Vagina (tissue), 2 donors: ENCODE data around the gene UBQLN1. TPM values are rescaled to one million over a fixed set of nuclear protein-coding genes. Genes with fewer than 3 reads are reported as not detected.
A peak's percentile ranks its signal among the peaks of the same experiment; 100 is the strongest.
"Not testable (repeated sequence)": the region's sequence is repeated elsewhere in the genome, so short reads cannot be mapped to it uniquely, and the experiment has no call there.

Experiments
- DNase-seq, 2 donors: peaks; one replicate each; pipeline ENCODE4 v3.0.0-alpha.2; 2017; ENCODE audit errors: extremely low spot score in 2 of 2
- H3K27ac ChIP-seq: fragments of 200-600 bp; sonication (generic); one replicate; pipeline ENCODE4 v1.5.1; 2019
- H3K27me3 ChIP-seq: fragments of 200-600 bp; sonication (generic); one replicate; pipeline ENCODE4 v1.5.1; 2019
- H3K36me3 ChIP-seq, 2 donors: fragments of 200-600 bp; sonication (generic); one replicate each; pipeline ENCODE4 v1.5.1; 2017 to 2019
- H3K4me1 ChIP-seq: fragments of 200-600 bp; sonication (generic); one replicate; pipeline ENCODE4 v1.5.1; 2019
- H3K4me3 ChIP-seq, 2 donors: fragments of 200-600 bp; sonication (generic); 1 replicate in 1 of 2; 2 replicates in 1 of 2; pipeline ENCODE4 v1.5.1; 2016 to 2019
- H3K9me3 ChIP-seq: fragments of 200-600 bp; sonication (generic); one replicate; pipeline ENCODE4 v1.5.1; 2019
- CTCF ChIP-seq, 3 experiments: fragments of 450-650 bp in 2 of 3; fragments of 200-600 bp in 1 of 3; sonication (generic) in 1 of 3; IDR thresholded peaks; one replicate each; pipeline ENCODE4 v1.5.1; 2017 to 2019; ENCODE audit warnings: antibody characterized with exemption in 3 of 3, mild to moderate bottlenecking in 2 of 3, moderate library complexity in 2 of 3
- POLR2A ChIP-seq, 2 donors: fragments of 450-650 bp; IDR thresholded peaks; one replicate each; pipeline ENCODE4 v1.6.1; 2017; ENCODE audit warnings: antibody characterized with exemption in 2 of 2, mild to moderate bottlenecking in 2 of 2, moderate library complexity in 2 of 2
- POLR2AphosphoS5 ChIP-seq, 2 donors: sonication (generic); formaldehyde crosslinking; IDR thresholded peaks; one replicate each; pipeline ENCODE4 v1.9.0; 2017; ENCODE audit warnings: antibody characterized with exemption in 2 of 2, mild to moderate bottlenecking in 2 of 2, low read depth in 1 of 2; ENCODE audit not compliant: insufficient read depth in 1 of 2
- intact Hi-C: fragments of 100-400 bp; cut with DNase I; formaldehyde crosslinking; loops from one replicate; pipeline ENCODE4 v1.15.1; 2023
- total RNA-seq: library from RNA; depleted of rRNA; stranded (reverse); fragments of >200 nt; gene quantifications from one replicate; pipeline ENCODE4 v1.2.3, GENCODE V29; 2016

UBQLN1 gene
- 90.8 TPM for total RNA-seq

- intact Hi-C loops: no loop called here
- peak; percentile 54 to 96 for TF ChIP-seq POLR2A (IDR thresholded peaks at IDR 0.05)
- TF ChIP-seq CTCF (IDR thresholded peaks at IDR 0.05): no peak
- TF ChIP-seq POLR2AphosphoS5 (IDR thresholded peaks at IDR 0.05; ENCODE audit: insufficient read depth in 1 of 2, low read depth in 1 of 2): peak; percentile 89 to 97
- Histone ChIP-seq H3K27me3 (no peaks in the 10 kb centered on the region), H3K9me3 (no peaks in the 10 kb centered on the region), H3K36me3 (no peaks in the 10 kb centered on the region), H3K4me3 (peak within 1 kb of the TSS; percentile 86 to 97), H3K4me1 (peaks cover 33% of the 10 kb centered on the region), H3K27ac (peak within 1 kb of the TSS; percentile 98)
- DNase-seq: peak in 1 of 2 donors; percentile 96
Measured at GRCh38 chr9:83707768-83708514, at the start of gene UBQLN1. Gene UBQLN1 (minus strand): TSS chr9:83707958. CDS start chr9:83707679, 279 bp downstream.

DNA sequence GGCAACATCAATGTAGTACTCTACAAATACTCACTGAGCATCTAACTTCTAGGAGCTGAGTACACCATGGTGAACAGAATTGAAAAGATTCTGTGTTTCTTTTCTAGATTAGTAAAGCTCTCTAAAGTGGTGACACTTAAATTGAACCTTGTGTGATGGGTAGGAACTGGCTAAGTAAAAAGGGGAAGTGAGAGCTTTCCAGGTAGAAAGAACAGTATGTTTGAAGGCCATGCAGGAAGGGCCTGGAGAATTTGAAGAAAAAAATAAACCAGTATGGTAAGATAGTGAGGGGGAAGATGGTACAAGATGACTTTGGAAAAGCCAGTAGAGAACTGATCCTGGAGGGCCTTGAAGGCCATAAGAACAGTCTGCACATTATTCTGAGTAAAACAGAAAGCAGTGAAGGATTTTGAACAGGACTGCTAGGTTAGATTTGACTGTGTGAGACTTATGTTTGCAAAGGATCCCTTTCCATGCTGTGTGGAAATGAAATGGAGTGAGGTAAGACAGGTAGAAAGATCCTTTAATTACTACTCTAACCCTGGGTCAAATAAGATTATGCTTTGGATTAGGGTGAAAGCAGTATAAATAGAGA, 46.7 kb upstream of the UBQLN1 start:
- H3K27ac ChIP-seq: no peak overlapping the region
- no peak for DNase-seq
- H3K27me3 ChIP-seq: no peaks in the 10 kb centered on the region
- no peak for TF ChIP-seq POLR2AphosphoS5 (IDR thresholded peaks at IDR 0.05; ENCODE audit: insufficient read depth in 1 of 2, low read depth in 1 of 2)
- TF ChIP-seq POLR2A (IDR thresholded peaks at IDR 0.05): no peak
- no peak for TF ChIP-seq CTCF (IDR thresholded peaks at IDR 0.05)
- H3K4me1 ChIP-seq: no peaks in the 10 kb centered on the region
- H3K4me3 ChIP-seq: no peak overlapping the region
- no peaks in the 10 kb centered on the region for H3K9me3 ChIP-seq
- no peaks in the 10 kb centered on the region for H3K36me3 ChIP-seq
- intact Hi-C loops: no loop called here

- intact Hi-C loops: no loop called here
- DNase-seq: no peak
- Histone ChIP-seq H3K9me3 (no peaks in the 10 kb centered on the region), H3K36me3 (no peaks in the 10 kb centered on the region), H3K4me1 (no peaks in the 10 kb centered on the region), H3K27ac (no peak overlapping the region), H3K27me3 (no peaks in the 10 kb centered on the region), H3K4me3 (no peak overlapping the region)
- no peak for TF ChIP-seq CTCF (IDR thresholded peaks at IDR 0.05)
- TF ChIP-seq POLR2A (IDR thresholded peaks at IDR 0.05): no peak
- TF ChIP-seq POLR2AphosphoS5 (IDR thresholded peaks at IDR 0.05; ENCODE audit: insufficient read depth in 1 of 2, low read depth in 1 of 2): no peak
Measured at GRCh38 chr9:83749706-83750105, 41.9 kb upstream of the UBQLN1 start.

- intact Hi-C loops: no loop called here
- no peak for TF ChIP-seq CTCF (IDR thresholded peaks at IDR 0.05)
- Histone ChIP-seq H3K4me3 (no peak overlapping the region), H3K9me3 (no peaks in the 10 kb centered on the region), H3K27me3 (no peaks in the 10 kb centered on the region), H3K36me3 (no peaks in the 10 kb centered on the region), H3K4me1 (no peaks in the 10 kb centered on the region), H3K27ac (no peak overlapping the region)
- no peak for DNase-seq
Measured at GRCh38 chr9:83744206-83744605, 36.4 kb upstream of the UBQLN1 start.

DNA sequence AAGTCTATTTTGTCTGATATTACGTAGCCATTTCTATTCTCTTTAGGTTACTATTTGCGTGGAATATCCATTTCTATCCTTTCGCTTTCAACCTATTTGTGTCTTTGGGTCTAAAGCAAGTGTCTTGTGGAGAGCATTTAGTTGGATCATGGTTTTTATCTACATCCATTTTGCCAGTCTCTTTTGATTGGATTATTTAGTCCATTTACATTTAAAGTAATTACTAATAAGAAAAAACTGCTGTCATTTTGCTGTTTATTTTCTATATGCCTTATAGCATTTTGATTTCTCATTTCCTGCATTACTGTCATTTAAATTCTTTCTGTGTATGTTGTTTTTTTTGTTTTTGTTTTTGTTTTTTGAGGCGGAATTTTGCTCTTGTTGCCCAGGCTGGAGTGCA, 26.0 kb upstream of the UBQLN1 start:
- DNase-seq: no peak
- TF ChIP-seq POLR2A (IDR thresholded peaks at IDR 0.05): no peak
- TF ChIP-seq POLR2AphosphoS5 (IDR thresholded peaks at IDR 0.05; ENCODE audit: insufficient read depth in 1 of 2, low read depth in 1 of 2): no peak
- no peak for TF ChIP-seq CTCF (IDR thresholded peaks at IDR 0.05)
- H3K4me1 ChIP-seq: no peaks in the 10 kb centered on the region
- no peaks in the 10 kb centered on the region for H3K36me3 ChIP-seq
- intact Hi-C loops: no loop called here
- no peak overlapping the region for H3K4me3 ChIP-seq
- no peaks in the 10 kb centered on the region for H3K9me3 ChIP-seq
- H3K27me3 ChIP-seq: no peaks in the 10 kb centered on the region
- H3K27ac ChIP-seq: no peak overlapping the region

- H3K9me3 ChIP-seq, intact Hi-C loops, DNase-seq: not testable (repeated sequence)
Measured at GRCh38 chr9:83728591-83729368, 21.0 kb upstream of the UBQLN1 start.

More at GRCh38 chr9:83728591-83729368, 21.0 kb upstream of the UBQLN1 start:
- H3K27ac ChIP-seq, H3K4me3 ChIP-seq, H3K36me3 ChIP-seq, H3K27me3 ChIP-seq, H3K4me1 ChIP-seq: not testable (repeated sequence)
